ENCODE results near the gene NR3C1.

Gene NR3C1

DNA sequence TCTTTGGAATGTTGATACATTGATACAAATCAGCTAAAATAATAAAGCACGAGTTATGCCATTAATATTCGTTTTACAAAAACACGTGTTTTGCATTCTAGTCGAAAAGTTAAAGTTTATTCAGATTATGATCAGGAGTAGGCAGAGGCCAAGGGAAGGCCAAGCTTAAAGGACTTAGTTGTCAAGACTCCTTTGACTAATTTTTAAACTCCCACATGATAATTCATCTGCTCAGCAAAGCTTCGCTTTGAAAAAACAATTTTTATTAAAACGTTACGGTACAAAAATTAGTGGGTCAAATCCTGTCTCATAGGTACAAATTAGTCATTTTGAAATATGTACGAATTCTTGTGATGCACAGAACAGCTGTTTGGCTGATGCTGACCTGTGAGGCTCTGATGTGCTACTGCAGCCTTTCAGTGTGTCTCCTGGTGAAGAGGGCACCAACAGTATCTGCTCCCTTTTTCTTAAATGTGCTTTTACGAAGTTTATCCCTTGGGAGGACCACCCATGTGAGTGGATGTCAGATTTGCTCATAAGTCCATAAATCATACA lies 23.0 kb upstream of the NR3C1 start:
- DNase-seq (ENCODE audit: low spot score): no peak

DNA sequence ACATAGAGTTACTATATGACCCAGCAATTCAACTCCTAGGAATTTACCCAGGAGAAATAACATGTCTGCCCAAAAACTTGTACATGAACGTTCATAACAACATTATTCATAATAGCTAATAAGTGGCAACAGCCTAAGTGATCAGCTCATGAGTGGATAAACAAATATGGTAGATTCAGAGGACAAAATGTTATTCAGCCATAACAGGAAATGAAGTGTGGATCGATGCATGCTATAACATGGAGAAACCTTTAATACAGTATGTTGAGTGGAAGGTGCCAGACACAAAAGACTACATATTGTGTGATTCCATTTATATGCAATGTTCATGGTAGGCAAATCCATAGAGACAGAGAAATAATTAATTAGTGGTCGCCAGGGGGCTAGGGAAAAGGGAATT lies 22.3 kb upstream of the NR3C1 start:
- DNase-seq (ENCODE audit: low spot score): no peak

DNA sequence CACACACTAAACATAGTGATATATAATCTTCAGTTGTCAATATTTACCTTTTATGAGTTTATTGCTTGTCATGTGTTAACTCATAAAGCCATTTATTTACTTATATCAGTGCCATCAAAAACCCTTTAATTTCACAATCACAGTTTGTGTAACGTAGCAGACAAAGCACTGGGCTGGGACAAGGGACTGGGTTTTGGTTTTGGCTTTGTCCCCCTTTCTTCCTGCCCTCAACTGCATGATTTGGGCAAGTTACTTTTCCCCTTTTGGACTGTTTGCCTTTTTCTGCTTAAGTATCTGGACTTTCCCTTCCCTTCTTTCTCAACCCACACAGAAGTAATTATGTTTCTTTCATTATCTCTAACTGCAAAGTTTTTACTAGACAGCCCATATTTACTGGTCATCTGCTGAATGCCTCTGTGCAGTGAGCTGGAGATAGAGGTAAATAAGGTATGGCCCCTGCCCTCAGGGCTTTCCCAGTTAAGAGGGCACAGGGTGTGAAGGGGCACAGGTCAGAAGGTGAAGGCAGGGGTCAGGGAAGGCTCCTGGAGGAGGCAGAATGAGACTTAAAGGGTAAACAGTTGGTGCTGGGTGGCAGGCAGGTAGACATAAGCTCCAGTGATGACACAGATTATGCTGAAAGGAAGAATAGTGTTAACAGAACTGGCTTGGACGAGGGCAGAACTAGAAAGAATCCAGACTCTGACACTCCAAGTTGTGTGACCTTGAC lies 14.8 kb upstream of the NR3C1 start:
- DNase-seq (ENCODE audit: low spot score): no peak

DNA sequence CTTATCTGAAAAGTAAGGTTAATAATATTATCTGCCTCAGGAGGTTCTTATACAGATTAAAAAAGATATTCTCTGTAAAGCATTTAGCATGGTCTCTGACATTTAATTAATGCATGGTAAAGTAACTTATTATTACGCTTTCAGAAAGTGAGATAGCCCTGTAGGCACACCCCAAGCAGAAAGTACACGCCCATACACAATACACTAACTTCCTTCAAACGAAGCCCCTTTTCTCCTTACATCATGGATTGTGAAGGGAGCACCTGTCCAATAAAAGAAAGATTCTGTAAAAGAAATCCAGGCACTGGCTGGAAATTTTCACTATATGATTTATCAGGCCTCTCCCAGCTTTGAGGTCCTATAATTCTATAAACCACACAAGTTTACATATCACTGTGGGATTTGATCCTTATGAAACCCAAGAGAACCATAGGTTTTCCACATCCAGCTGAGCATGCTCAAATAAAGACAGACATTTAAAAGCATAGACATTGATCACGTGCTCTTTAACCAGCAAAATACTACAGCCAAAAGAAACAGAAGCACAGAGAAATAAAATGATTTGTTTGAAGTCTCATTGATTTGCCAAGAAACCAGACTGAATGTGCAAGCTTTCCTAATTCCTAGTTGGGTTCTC lies 14.1 kb upstream of the NR3C1 start:
- DNase-seq (ENCODE audit: low spot score): no peak

DNA sequence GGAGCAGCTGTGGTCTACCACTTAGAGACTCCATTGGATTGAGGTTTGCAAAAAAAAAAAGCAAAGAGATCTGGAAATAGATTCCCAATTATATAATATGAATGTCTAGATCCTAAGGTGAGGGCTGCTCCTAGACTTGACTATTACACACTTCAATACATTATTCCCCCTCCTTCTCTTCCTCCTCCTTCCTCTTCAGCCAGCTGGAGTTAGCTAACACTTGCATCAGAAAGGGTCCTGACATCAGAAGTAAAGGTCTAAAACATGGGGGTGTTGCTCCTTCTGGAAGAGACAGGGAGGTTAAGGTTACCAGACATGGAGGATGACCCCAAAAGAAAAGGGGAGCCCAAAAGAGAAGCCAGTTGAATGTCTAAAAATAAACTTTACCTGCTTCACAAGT lies 12.9 kb upstream of the NR3C1 start:
- no peak for DNase-seq (ENCODE audit: low spot score)

DNA sequence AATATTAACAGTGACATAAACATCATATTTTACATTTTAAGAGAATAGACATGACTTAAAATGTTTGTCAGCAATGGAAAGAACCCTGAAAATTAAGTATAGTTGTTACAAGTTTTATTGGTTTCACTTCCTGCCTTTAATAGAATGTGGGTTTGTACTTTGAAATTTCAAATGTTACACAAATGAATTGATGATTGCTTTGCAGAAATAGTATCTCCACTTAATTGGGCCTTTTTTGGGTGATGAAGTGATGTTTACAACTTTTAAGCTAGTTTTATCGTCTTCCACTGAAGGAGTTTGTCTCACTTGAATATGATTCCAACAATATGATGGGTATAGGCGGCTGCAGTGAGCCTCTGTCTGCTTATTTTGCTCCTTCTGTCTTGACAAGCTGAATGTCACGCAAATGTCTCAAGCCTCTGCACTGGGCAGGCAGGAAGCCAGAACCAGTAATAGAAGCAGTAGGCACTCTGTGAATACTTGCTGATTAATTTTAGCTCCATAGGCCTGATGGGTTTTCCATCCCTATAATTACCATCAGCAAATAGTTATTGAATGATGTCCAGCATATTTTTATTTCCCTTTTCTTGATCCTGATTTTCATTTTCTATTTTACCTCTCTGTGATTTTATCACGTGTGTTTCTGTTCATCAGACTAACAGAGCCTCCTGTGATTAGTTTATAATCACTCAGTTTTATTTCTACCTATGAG lies 10.6 kb upstream of the NR3C1 start:
- no peak for DNase-seq (ENCODE audit: low spot score)

DNA sequence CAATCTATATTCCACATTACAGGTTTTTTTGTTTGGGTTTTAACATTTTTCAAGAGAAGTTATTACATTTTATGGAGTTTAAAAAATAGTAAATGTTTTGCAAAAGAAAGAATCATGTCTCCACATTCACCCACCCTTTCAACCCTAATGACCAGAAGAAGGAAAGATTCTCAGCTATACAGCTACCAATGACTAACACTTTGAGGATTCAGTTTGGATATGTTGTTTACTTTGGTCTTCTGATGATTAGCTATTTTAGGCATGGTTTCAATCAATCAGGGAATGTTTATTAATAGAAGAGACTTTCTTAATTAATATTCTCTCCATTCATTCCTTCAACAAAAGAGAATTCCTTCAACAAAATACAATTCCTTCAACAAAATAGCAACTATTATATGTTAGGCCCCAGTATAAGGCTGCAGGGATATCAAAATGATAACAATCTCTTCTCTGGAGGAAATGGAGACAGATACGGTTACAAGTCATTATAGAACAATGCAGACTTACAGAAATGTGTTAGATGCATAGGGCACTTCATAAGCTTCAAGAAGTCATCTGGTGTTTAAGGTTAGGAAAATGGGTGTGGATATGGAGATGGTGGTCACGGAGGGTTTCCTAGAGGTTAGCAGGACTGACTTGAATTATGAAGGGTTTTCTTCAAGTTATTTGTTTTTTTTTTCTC lies 9.3 kb upstream of the NR3C1 start:
- no peak for DNase-seq (ENCODE audit: low spot score)

DNA sequence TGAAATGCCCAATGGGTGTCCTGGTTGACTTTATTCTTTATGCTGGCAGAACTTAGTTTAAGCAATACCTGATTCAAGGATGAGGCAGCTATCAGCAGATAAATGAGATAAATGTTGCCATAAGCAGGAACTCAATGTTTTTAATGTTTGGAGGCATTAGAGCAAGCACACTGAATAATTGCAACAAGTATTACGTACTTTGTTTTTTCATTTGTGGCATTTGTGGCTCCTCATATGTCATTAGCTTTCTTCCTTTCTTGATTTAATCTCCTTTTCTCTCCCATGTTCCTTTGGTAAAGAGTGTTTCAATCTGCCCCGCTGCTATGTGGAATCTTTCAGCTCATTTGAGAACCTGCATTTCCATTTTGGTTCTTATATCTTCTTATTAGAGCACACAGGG lies 6.4 kb upstream of the NR3C1 start:
- peak; percentile 9 for DNase-seq (ENCODE audit: low spot score)

DNA sequence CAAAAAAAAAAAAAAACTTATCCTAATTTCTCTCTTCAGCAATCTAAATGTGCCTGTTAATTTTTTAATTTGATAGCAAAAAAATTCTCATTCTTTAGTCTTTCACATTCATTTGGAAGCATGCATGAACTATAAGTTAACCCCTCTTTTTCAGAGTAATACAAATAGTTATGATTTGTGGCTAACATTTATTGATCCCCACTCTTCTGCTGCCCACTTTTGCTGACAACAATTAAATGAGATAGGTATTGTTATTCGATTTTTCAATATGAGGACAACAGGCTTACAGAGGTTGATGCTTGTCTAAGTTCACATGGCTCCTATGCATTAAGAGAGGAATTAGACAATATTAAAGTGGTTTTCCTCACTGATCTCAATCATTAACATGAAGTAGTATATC lies 2.9 kb upstream of the NR3C1 start:
- no peak for DNase-seq (ENCODE audit: low spot score)

DNA sequence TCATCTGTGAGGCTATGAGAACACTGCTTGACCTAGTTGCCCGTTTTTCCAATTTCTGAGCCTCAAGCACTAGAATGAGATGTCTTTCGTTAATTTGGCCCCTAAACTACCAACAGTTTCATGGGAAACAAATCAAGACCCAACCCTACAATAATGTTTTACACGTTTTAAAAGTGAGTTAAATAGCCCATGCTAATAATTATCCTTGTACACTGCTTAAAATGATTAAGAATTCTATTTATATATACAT lies 2.3 kb upstream of the NR3C1 start:
- DNase-seq (ENCODE audit: low spot score): no peak

DNA sequence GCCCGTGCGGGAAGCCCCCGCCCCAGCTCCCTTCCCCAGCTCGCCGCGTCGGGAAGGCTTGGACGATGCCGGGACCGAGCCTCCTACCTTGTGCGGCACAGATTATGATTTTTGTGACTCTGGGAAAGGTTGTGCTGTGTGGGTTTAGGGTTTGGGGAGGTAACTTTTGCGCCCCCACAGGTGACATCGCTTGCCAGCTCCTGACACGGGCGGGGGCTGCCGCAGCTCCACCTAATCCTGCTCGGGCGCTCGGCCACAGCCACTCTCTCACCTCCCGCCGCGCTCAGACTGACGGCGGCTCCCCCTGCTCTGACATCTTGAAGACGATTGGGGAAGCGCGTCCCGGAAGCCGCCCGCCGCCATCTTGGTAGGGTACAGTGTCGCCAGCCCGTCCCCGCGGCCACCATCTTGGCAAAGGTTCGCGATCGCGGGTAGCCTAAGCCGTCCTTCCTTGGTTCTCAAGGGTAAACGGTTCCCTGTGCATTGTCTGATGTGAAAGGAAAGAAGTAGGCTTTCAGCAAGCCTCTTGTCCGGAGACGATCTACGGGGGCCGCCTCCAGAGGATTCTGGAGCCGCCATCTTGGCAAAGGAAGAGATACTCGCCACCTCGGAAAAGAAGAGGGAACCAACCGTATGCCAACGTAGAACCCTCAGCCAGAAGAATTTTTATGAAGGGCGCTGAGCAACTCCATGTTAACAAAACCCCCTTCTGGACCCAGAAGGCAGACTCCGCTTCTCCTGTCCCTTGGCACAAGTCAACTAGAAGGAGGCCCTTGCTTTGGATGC lies 1.8 kb upstream of the NR3C1 start:
- DNase-seq (ENCODE audit: low spot score): peak; percentile 87

DNA sequence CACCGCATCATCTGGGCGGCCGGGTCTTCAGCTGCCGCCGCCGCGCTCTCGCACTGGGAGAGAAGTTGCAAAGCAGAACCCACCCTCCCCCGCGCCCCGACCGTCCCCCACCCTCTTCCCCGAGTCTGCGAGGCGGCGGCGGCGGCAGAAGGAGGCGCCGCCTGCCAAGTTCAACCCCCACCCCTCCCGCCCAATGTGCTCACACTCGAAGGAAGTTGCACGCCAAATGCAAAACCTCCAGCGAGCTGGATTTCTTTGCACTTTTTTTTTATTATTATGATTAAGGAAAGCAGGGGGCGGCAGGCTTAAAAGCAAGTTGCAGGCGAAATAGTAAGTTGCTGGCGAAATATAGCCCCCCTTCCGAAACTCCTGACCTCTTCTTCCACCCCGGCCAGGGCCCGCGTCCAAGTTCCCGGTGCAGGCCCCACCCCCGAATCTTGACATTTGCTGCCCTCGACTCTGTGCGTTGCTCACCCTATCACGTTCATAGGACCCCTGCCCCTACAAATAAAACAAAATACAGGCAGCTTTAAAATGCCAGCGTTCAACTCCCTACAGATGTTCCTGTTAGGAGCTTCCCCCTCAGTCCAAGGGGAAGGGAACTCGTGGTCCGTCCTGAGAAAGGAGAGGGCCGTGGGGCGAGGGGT lies 1.1 kb upstream of the NR3C1 start:
- peak; percentile 78 for DNase-seq (ENCODE audit: low spot score)

DNA sequence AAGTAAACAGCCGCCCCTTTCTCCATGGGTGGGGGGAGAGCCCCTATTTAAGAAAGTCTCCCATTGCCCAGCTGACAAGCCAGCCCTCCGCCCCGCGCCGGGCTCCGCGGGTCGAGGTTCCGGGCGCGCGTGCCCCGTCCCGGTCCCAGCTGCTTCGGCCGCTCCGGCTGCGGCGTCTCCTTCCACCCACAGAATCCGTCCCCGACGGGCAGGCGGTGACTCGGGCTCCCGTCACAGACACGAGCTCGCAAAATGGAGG lies 223 bp downstream of the NR3C1 start:
- no peak for DNase-seq (ENCODE audit: low spot score)

DNA sequence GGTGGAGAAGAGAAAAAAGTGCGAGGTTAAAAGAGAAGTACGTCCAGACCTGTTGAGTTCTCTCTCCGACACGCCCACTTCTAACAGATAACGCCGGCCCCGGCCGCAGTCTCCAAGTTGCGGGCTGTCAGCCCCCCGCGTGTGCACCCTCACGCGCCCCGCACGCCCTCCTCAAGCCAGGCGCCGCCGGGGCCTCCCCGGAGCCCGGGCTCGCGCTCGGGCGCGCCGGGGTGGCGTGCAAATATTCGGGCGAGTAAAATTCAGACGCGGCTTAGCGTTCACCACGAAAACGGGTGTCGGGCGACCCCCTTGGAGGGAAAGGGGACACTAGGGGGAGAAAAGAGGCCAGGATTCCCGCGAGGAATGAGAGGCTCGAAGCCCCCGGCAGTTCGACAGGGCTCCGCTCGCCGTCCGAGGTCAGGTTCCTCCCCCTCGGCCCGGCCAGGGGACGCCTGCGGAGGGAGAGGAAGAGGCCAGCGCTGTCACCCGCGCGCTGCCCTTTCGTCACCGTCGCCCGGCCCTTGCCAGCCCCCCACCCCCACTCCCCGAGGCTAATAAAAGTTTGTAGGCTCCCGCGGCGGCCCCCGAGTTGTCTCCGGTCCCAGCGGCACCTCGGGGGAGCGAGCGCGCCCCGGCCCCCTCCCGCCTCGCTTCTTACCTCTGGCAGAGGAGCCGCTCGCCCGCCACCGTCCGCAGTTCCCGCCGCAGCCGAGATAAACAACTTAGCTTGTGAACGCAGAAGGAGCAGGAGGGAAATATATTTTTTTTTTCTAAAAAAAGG lies 743 bp downstream of the NR3C1 start:
- peak; percentile 35 for DNase-seq (ENCODE audit: low spot score)

DNA sequence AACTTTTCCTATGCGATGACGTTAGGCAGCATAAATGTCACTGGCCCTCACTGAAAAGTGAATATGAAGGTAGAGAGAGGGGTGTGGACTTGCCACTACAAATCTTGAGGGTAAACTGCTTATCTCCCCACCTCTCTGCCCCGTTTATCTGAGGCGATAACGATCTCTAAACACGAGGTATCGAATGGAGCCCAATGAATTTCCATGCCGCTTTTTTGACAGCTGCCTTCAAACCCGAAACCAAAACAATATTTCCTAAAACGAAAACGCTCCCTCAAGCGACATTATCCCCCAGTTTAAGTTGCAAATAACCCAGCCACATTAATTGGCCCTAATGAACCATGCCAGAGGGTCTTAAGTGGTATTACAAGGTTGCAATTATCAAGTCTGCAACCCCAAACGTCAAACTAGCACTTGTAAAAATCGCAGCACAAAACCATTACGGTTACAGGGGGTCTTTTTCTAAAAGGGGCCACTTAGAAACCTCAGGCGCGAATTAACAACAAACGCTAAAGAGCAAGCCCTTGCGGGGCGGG lies 1.4 kb downstream of the NR3C1 start:
- DNase-seq (ENCODE audit: low spot score): peak; percentile 15

DNA sequence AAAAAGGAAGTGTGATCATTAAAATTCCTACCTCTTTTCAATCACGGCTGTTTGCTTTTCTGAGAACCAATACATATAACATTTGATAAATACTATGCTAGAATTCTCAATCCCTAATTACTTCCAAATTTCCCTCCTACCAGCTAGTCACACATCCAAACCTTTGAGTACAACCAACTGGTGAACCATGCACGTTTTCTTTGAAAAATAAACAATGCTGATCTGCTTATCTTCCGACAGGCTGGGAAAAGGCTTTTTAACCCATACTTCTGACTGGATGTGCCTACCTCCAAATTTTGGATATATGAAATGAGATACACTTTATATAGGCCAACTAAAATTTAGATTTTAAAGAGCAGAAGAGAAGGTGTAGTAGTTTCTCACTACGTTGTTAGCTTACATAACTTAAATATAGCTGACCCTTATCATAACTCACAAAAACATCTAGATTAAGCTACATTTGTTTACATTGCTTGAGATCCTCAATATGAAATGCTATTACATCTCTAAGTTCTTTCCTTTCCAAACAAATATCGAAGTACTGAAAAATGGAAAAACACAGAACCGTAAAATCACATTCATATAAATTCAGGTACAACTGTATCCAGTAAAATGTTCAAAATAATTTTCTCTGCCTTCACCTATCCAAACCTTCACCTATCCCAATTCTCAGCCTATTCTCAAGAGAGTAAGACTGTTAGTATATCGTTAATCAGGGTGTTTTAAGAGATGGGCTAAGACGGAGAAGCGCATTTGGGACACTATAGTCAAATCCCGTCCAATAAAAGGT lies 2.1 kb downstream of the NR3C1 start:
- no peak for DNase-seq (ENCODE audit: low spot score)

DNA sequence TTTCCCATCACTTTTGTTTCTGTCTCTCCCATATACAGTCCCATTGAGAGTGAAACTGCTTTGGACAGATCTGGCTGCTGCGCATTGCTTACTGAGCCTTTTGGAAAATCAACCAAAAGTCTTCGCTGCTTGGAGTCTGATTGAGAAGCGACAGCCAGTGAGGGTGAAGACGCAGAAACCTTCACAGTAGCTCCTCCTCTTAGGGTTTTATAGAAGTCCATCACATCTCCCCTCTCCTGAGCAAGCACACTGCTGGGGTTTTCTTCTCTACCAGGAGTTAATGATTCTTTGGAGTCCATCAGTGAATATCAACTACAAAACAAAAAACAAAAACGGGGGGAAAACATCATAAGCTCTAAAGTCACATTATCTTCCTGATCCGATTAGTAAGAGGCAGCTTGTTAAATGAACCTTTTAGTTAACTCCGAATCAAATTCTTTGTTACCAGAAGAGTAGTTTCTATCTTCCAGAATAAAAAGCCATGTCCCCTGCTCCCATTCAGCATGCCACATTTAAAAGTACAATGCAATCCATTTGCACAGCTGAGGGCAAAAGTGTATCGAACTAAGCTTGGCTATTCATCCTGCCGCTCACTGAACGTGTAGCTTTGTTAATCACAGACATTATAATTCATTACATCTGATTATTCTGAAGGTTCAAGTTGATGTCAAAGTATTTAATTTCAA lies 2.8 kb downstream of the NR3C1 start:
- DNase-seq (ENCODE audit: low spot score): no peak

DNA sequence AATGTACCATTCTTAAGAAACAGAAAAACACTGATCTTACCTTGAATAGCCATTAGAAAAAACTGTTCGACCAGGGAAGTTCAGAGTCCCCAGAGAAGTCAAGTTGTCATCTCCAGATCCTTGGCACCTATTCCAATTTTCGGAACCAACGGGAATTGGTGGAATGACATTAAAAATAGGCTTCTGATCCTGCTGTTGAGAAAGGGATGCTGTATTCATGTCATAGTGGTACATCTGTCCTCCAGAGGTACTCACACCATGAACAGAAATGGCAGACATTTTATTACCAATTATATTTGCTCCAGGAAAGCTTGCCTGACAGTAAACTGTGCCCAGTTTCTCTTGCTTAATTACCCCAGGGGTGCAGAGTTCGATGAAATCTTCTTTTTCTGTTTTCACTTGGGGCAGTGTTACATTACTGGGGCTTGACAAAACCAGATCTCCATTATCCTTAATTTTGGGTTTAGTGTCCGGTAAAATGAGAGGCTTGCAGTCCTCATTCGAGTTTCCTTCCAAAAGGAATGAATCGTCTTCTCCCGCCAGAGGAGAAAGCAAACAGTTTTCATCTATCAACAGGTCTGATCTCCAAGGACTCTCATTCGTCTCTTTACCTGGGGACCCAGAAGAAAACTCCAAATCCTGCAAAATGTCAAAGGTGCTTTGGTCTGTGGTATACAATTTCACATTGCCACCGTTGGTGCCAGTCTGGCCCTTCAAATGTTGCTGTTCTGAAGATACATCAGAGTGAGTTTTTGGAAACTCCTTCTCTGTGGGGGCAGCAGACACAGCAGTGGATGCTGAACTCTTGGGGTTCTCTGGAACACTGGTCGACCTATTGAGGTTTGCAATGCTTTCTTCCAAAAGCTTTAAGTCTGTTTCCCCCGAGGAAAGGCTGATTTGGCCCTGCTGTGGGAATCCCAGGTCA lies 3.6 kb downstream of the NR3C1 start:
- no peak for DNase-seq (ENCODE audit: low spot score)
